HG02938 (cell line): ENCODE measurements around the gene RIPOR2.
"Not testable (repeated sequence)": the region's sequence is repeated elsewhere in the genome, so short reads cannot be mapped to it uniquely, and the experiment has no call there.

Source experiments
- ATAC-seq: cut with Tn5 transposase; IDR thresholded peaks from one replicate; pipeline ENCODE4 v1.9.1; 2021; ENCODE audit warnings: mild to moderate bottlenecking, moderate library complexity; ENCODE audit not compliant: unreplicated experiment

RIPOR2 gene

DNA sequence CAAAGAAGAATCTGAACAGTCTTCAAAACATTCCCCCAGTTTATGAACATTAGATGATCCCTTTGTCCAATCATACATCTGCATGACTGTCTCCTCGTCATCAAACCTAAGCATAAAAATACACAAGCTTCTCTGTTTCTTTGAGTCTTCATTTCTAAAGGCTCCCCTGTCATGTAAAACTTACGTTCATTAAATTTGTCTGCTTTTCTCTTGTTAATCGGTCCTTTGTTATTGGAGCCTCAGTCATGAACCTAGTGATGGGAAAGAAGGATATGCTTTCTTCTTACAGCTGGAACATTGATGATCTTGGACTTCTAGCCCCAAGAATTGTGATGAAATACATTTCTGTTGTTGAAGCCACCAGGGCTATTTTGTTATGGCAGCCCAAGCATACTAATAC lies 18.0 kb upstream of the RIPOR2 start:
- ATAC-seq = no peak

DNA sequence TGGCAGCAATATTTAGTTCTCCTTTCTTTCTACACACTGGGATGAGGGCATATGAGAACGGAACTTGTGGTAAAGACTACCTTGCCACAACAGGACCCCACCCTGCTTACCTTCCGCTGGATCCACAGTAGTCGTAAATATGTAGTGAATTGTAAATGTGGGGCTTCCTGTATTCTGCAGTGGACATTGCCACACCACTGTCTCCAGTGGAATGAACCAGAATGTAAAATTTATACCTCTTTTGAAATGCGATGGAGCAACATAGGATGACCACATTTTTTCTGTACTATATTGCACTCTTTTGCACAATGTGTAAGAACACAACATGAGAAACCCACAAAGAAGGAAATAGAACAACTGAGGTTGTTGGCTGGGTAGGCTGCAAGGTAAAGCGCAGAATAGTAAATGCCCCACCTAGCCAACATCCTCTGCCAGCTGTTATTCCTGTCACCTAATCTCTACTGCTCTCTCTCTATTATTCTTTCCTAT lies 16.1 kb upstream of the RIPOR2 start:
- ATAC-seq = no peak

DNA sequence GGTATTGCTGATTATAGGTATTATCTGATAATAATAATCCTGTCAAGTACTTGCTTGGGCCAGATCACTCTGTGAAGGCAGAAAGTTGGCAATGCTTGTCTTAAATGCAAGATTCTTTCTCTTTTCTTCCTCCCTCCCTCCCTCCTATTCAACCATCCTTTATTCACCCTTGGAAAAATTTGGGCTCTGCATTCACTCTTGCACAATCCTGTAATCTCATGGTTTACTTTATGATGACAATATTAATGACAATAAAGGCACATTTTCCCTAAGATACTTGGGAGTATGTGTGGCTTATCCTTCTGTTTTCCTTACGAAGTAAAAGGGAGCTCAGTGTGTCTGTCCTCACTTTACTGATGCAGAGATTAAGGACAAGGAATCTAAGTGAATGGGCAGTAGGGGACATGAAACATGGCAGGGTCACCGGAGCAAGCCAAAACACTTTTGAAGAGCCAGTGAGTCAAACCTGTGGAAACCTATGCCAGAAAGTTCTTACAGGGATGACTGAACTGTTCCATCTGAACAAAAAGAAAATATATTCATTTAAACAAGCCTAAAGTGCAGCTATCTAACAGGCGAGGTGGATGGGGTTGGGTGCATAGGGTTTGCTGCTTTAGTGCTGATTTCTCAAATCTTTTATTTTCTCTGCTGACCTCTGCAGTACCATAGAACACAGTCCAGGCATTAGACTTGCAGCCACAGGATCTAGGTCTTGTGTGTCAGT lies 14.6 kb upstream of the RIPOR2 start:
- no peak for ATAC-seq

DNA sequence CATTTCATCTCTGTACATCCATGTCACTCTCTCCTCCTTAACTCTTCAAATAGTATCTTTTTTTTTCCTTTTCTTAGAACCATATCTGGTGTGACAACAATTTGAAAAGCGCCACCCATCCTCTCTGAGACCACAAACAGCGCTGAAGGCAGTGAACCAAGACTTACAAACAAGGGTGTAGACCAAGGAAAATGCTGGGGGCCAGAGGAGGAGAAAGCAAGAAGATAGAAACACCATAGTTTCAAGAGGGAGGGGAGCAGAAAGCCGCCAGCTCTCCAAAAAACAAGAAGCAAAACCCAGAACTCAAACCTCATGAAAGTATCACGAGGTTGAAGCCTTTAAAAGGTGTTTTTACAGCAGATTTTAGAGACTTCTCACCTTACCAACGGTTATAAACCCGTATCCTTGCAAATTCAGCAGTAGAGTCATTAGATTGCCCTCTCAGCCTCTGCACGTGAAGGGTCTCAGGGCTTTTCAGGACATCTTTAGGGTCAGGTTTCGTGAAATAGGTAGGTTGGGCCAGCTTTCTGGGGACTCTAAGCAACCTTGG lies 13.3 kb upstream of the RIPOR2 start:
- peak; percentile 93 for ATAC-seq

DNA sequence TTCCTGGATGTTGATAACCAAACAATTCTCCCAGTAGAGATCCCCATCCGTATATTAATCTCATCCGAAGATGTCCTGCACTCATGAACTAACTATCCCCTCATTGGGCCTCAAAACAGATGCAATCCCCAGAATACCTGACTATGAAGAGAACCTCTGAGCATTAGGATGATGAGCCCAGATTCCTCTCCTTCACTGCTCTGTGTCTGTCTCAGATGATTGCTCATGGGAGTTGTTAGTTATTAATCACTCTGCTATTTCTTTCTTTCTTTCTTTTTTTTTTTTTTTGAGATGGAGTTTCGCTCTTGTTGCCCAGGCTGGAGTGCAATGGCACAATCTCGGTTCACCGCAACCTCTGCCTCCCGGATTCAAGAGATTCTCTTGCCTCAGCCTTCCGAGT lies 12.5 kb upstream of the RIPOR2 start:
- ATAC-seq = not testable (repeated sequence)

DNA sequence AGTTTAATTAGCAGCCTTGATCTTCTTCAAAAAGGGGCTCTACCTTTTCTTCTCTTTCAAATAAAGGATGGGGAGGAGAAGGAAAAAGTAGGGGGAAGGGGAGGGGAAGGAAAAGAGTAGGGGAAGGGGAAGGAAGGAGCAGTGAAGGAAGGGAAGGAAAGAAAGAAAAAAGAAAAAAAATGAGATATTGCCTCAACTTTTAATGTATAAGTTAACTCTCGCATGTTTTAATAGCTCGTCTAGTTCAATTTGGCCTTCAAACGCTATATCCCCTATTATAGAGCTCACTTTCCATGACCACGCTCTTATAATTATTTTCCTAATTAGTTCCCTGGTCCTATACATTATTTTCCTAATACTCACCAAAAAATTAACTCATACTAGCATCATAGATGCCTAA lies 11.9 kb upstream of the RIPOR2 start:
- ATAC-seq = no peak

DNA sequence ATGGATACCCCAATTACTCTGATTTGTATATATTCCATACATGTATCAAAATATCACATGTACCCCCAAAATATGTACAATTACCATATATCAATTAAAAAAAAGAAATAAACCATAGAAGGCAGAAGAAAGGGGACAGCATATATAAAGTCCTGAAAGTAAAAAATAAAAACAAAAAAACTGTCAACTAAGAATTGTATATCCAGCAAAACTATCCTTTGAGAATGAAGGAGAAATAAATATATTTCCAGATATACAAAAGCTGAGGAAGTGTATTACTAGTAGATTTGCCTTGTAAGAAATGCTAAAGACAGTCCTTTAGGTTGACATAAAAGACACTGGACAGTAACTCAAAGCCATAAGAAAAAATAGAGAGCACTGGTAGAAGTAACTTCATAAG lies 9.3 kb upstream of the RIPOR2 start:
- ATAC-seq = no peak

DNA sequence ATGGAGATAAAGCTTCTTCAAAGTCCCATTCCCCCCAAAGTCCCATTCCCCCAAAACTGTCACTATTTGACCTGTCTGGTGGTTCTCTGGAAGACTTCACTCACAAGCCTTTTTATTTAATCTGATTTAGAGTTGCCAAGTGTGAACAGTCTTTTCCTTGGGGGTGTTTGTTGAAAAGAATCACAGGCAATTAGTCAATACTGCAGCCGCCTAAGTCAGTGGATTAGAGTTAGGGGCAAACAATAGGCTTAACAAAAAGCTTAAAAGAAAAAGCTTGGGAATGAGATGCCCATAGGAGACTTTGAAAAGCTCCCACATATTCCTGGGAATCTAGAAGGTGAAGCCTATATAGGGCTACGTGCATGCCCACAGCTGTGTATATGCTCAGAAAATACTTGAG lies 8.0 kb upstream of the RIPOR2 start:
- no peak for ATAC-seq

DNA sequence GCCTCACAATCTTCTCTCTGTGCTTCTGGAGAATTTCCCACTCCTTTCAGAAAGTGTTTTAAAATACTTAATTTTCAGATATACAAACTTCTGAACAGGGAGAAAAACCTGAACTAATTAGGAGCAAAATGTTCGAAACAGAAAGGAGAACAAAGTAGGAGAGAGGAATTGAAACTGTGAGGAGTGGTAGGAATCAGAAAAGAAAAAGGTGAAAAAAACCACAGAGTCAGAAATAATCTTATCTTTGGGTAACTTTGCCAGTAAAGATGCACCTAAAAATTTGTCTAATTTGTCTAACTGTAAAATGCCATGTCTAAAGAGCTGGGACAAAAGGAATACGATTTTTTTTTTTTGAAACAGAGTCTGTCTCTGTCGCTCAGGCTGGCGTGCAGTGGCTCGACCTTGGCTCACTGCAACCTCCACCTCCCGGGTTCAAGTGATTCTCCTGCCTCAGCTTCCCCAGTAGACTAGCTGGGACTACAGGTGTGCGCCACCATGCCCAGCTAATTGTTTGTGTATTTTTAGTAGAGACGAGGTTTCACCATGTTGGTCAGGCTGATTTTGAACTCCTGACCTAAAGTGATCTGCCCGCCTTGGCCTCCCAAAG lies 4.7 kb upstream of the RIPOR2 start:
- no peak for ATAC-seq

DNA sequence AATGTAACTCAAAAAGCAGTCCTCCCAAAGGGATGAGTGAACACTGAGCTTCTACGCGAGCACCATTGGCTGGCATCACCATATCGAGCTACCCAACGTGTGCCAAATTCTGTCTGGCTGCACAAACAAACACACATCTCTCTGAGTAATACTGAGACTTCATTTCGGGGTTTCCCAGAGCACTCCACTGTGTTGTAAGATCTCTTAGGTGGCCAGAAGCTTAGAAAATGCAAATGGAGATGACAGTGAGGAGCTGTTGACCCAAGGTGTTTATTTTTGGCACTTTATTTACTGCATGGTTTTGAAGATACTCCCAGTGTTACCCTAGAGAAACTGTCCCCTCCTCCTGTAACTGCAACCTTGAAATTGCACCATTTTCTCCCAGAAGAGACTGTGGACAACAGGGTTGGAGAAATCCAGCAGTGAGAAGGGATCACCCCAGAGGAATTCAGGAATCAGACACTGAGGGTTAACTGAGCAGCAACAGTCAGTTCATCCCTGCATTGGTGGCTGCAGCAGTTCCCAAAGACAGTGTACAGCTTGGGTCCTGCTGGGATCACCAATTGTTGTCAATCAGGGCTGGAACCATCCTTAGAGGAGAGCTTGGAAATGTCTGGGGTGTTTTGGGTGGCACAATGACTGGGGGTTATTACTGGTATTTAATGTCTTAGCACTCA lies 1.0 kb upstream of the RIPOR2 start:
- peak; percentile 72 for ATAC-seq

DNA sequence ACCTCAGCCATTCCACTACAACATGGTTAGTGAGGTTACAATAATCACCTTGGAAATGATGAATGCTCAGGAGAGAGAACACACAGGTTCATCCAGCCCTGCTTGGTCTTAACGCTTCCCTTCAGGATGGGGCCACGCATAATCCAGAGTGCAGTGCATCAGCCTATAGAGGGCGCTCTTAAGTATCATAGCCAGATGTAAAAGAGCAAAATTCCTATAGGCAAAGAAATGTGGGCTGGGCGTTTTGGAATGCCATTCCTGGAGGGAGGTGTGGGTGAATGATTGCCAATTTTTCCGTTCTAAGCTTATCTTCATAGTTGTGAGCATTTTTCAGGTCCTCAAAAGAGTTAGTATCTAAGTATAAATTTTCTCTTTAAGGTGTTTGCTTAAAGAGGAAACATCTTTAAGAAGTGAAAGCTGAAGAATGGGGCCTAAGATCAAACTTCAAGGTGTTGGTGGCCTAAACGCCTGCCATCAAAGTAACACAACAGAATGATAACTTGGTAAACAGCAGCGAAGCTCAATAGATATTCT lies 1.8 kb downstream of the RIPOR2 start:
- no peak for ATAC-seq

DNA sequence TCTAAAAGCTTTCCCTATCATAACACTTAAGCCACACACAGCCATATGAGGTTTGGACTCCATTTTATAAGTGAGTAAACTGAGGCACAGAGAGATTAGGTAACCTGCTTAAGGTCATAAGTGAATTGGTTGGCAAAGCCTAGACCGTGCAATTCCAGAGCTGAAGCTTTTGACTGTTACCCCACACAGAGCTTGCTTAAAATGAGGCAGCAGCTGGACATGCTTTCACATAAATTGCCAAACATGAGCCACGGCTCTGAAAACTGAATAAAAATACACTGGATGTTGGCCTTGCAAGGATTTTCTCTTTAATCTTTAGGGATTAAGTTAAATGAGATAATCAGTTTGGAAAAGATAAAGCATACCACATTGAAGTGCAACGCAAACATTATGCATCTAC lies 2.5 kb downstream of the RIPOR2 start:
- no peak for ATAC-seq

DNA sequence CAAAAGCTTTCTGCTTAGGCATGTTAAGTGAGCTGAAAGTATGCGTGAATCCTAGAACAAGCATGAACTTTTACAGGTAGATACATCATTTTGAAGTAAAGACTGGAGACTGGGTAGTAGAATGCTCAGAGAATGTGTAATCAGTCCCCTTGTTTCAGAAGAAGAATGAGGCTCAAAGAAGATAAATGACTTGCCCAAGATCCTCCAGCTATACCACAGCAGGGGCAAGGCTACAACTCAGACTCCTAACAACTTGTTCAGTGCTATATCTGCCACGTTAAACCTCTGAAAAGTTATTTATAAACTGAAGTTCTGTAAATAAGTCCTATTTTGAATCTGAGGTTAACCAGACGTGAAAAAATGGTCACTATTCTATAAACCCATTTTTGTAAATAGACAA lies 2.9 kb downstream of the RIPOR2 start:
- ATAC-seq = peak; percentile 39

DNA sequence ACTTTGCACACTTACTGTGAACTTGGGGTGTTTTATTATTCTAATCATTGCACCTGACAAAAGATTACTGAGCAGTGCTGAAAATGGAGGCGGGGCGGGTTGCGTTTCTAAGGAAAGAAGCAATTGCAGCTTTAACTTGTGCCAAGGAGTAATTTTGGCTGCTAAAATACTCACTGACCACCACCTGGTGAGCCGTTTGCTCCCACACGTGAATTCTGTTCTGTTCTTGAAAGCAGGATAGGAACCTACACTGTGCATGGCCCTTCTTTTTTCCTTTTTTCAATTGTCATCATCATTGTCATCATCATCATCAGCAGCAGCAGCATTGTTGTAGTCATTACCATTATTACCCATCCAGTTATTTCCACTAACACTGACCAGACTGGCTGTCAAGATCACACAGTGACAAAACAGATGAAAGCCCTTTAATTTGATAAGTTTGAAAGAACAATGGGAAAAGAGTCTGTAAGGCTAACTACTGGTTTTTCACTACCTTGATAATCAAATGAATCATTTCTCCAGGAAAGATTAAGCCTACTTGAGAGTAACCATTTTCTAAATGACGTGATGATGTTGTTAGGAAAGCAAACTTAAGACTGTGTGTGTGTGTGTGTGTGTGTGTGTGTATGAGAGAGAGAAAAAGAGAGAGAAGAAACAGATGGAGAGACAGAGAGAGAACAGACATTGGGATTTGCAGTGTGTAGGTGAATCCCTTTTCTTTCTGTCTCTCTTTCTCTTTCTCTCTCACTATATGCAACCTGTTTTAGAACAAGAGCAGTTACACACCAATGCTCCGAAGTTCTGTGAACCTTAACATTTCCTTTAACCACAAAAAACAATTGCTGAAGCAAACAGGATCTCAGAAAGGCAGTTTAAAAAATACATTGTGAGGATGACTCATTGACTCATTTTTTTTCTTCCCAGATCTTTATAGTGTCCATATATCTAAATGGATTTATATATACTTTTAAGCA lies 3.8 kb downstream of the RIPOR2 start:
- peak; percentile 18 for ATAC-seq

DNA sequence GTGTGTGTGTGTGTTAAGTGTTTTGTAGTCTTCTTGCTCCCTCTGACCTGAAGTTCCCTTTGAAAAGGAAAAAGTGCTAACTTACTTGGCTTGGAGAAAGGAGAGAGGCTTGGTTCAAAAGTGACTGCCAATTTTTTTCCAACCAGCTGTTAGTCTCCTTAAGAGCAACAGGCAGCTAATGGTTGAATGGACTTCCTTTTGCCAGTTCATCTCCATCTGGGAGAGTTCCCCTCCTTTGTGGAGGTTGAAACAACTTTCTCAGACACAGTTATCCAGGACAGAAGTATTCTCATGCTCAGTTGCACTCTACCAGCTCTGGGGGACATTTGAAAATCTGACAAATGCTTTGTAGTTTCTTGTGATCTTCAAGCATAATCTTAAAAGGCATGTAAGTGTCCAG lies 4.5 kb downstream of the RIPOR2 start:
- no peak for ATAC-seq

DNA sequence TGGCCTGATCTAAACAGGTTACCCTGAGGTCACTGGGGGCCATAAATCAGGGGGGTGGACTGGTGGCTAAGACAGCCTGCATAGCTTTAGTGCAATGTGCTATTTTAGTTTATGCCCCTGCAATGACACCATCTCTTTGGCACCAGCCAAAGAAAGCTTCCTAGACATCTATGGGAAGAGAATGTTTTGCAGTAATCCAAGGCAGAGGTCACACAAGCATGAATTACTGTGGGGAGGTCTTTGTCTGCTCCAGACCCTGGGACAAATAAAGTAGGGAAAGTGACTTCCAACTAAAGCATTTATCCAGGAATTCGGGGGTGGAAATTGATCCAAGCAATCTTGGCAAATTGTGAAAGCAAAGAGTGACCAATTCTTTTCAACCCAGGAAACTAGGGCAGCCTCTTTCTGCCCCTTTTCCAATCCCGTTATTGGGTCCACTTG lies 5.3 kb downstream of the RIPOR2 start:
- no peak for ATAC-seq

DNA sequence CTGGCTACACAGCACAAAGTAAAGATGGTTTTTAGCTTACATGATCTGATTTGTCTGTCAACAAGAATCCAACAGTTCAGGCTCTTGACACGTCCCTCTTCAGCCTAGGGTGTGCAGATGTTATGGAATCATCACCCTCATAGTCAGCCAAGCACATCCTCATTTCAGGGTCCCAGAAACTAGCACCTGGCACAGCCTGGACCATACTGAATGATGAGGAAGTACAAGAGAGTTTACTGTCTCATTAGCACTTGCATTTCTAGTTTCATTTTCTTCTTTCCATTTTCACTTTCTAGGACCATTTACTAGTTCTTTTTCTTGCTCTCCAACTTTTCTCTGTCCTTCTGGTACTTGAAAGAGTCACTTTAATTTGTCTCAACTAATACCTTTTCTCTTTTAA lies 6.5 kb downstream of the RIPOR2 start:
- peak; percentile 39 for ATAC-seq

DNA sequence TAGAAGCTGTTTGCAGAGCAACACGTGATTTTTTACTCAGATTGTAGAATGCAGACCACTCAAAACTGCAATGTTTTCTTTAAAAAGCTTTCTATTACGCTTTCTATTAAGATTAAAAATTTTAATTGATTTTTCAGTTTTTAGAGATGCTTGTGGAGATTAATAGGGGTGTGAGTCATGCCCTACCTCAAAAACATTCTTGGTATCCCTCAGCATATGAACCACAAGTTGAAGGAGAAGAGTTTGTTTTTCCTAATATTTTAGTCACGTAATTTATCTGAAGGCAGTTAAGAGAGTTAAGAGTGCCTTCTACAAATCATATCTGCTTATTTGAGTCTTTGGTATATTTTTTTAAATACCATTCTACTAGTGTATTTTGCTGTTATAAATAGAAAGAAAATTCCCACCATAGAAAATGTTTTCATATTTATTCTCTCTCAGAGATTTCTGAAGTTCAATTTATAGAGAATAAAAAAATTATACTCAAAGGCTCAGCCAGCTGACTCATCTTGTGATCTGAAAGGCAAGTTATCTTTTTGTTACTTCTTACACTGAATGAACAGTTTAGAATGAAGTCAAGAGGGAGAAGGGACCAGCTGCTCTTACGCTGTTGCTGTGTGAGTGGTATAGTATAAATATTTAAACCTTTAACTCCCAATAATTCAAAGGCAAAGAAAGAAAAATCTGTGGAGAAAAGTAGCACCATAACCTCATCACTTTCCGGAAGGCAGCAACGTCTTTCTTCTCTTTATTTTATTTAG lies 7.6 kb downstream of the RIPOR2 start:
- ATAC-seq = no peak

DNA sequence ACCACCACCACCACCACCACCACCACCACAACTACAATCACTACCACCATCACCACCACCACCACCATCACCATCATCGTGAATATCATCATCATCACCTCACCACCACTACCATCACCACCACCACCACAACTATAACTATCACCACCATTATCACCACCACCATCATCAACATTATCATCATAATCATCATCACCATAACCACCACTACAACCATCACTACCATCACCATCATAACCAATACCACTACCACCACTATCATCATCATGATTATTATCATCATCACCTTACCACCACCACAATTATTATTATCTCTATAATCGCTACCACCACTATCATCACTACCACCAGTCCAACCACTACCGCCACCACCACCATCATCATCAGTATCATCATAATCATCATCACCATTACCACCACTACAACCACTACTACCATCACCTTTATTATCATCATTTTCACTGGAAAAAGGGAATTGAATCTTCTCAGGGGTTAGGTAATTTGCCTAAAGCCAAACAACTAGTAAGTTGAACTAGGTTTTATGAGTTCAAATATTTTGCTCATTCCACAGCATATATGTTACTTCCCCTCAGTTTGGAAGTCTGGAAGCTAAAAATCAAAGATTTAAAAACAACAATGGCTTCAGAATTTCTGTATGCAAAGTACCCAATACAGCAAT lies 8.3 kb downstream of the RIPOR2 start:
- no peak for ATAC-seq
